ENCODE results near the gene ARHGAP40. TPM values are rescaled to one million over a fixed set of nuclear protein-coding genes. Genes with fewer than 3 reads are reported as not detected.

The ARHGAP40 gene
- not detected for total RNA-seq

DNA sequence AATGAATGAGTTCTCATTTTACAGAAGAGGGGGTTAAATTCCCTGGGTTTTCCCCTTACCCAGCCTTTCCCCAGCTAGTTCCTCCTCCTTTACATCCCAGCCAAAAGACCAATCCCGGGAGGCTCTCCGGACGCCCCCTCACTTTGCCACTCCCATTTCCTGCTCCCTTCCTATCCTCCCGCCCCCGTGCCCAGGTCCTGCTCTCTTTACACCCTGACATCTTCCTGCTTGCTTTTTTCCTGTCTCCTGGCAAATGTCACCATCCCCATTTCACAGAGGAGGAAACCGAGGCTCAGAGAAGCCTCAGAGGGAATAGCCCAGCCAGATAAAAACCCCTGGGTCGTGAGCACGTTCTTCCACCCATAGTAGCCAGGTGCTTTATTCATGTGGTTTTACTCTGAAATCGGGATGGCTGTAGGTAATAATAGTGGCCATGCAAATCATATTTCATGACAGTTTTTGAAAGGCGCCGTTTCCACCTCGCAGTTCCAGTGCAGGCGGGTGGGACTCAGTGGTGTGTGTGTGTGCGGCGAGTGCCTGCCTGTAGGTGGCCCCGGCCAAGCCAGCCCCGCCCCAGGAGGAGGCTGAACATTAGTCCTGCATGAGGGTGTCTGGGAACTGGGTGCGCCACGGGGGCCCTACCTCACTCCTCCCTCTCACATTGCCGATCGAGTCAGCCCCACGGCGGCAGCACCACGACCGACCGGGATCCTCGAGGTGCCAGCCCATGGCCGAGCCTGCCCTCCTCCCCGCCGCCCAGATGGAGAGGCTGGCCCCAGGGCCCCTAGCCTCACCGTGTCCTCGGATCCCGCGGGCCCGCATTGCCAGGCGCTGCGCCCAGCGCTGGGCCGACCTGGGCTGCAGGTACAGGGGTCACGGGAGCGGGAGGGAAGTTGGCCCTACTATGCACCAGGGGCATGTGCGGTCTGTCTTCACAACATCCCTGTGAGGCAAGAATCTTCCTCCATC lies at the start of gene ARHGAP40:
TSS of gene ARHGAP40 (plus strand) at position 594 of the 969 bp plus-strand sequence.

DNA sequence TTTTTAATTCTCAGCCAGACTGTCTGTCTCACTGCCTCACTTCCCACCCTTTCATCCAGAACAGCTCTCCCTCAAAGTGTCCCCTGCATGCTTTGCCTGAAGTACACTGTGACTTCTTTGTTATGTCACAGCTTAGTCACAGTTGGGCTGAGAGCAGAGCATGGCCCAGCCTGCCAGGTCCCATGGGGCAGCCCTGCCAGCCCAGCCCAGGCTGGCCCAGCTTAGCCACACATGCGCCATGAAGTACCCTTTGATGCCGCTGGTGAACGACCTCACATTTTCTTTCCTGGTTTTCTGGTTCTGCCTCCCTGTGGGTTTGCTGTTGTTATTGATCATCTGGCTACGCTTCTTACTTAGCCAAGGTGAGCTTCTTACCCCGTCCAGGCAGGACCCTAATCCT lies 20.6 kb upstream of the ARHGAP40 start, which contains the start of gene ADIG:
TSS of gene ADIG (plus strand) at position 185 of the 400 bp plus-strand sequence. CDS start at position 239, 54 bp downstream.

Other genes with a start within 250 kb of the ARHGAP40 start
- 10 to 100 TPM; 32.0 to 36.8 TPM for gene SNHG17, start 166.5 kb upstream of the ARHGAP40 start, total RNA-seq
- gene RALGAPB, start 129.0 kb upstream of the ARHGAP40 start, total RNA-seq: 10 to 100 TPM; 30.9 to 33.8 TPM
- gene ADIG, start 20.6 kb upstream of the ARHGAP40 start, total RNA-seq: not detected
- not detected for gene SLC32A1, start 122.7 kb downstream of the ARHGAP40 start, total RNA-seq
- 10 to 100 TPM in 1 of 2 experiments, 1 to 10 TPM in 1; 9.9 to 10.4 TPM for gene ACTR5, start 146.7 kb downstream of the ARHGAP40 start, total RNA-seq
- gene PPP1R16B, start 203.9 kb downstream of the ARHGAP40 start, total RNA-seq: 10 to 100 TPM; 78.0 to 80.5 TPM

Data from activated naive CD4-positive, alpha-beta T cell treated with anti-CD3 and anti-CD28 coated beads, Interleukin-2, amount 10 ng/mL, durations not matched to agents 5 hours and 36 hours (primary cell).